NOMO-1 (cell line): Measurements from ENCODE around the gene PRPF31.
A peak's percentile ranks its signal among the peaks of the same experiment; 100 is the strongest.
"Not testable (repeated sequence)": the region's sequence is repeated elsewhere in the genome, so short reads cannot be mapped to it uniquely, and the experiment has no call there.

Source experiments
- DNase-seq, 2 experiments: peaks; one replicate each; lab custom pipeline; 2025; ENCODE audit not compliant: unreplicated experiment in 2 of 2; lab: John Stamatoyannopoulos, UW

The PRPF31 gene

DNA sequence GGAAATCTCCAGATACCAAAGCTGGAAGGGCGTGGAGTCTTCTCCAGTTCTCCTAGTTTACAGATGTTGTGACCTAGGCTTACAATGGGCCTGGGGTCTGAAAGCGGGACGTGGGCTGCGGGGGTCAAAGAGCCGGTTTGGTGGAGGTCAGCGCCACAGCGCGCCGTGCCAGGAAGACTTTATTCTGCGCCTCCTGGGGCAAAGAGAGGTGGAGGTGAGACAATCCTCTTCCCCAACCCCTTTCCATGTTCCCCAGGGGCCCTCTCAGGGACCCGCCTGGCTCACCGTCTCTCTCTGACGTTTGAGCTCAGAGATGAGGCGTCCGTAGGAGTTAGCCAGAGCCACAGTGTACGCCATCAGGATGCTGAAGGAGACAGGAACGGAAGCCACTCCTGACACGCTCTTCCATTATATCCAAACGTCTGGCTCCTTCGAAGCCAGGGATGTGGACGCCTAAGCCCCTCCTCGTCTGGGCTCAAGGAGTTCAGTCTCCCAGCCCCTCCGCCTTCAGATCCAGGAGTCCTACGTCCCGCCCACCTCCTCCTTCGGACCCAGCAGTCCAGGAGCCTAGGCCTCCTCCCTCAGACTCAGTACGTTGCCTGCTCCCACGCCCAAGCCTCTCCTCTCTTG, 44.7 kb downstream of the PRPF31 start:
- DNase-seq: peak in 1 of 2 experiments; percentile 19

- no peak for DNase-seq
Measured at GRCh38 chr19:54160854-54161253, 45.3 kb downstream of the PRPF31 start.

DNA sequence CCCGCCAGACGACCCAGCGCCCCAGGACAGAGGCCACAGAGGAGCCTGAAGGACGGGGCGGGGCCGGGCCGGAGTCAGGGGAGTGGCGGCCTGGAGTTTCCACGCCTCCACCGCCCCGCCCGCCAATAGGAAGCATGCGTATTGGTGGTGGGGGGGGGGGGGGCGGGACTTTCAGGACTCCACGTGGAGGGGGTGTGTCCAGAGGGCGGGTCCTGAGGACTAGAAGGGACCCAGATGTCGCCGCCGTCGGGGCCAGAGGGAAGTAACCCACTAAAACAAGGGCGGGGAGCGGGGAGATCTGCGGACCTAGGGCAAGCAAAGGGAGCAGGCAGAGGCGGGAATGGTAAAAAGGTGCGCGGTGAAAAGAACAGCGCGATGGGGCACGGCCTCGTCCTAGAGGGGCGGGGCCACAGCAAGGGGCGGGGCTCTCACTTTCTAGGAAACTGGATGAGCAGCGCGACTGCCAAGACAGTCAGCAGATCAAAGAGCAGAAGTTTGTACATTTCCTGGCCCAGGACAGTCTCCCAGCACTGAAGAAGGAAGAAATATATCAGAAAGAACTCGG, 46.8 kb downstream of the PRPF31 start:
- DNase-seq: peak; percentile 93 to 94

GRCh38 chr19:54162884-54163283, 47.3 kb downstream of the PRPF31 start:
- no peak for DNase-seq

- no peak for DNase-seq
Measured at GRCh38 chr19:54164369-54165068, 49.0 kb downstream of the PRPF31 start.

GRCh38 chr19:54165222-54165621, 49.7 kb downstream of the PRPF31 start:
- DNase-seq: no peak

DNA sequence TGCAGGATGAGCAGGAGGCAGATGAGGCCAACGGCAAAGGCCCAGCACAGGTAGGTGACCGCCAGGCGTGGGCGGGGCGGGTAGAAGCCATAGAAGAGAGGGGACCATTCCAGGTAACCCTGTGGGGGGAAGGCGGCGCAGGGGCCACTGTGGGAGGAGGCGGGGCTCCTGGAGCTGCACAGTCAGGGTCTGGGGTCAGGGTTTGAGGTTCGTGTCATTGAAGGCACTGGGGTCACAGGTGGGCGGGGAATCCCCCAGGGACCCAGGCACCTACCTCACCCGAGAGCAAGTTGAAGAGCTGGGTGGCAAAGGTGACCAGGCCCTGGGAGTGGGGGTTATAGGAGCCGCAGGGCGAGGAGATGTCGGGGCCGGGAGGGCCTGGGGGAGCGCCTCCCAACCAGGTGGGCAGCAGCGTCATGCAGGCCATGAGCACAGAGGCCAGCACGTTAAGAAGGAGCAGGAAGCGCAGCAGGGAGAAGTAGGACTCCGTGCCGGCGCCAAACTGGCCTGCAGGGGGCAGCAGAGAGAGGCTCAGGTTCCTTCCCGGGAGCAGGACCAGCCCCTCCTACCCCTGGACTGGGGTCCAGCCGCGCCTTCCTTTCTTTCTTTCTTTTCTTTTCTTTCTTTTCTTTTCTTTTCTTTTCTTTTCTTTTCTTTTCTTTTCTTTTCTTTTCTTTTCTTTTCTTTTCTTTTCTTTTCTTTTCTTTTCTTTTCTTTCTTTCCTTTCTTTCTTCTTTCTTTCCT, 52.8 kb downstream of the PRPF31 start:
- peak; percentile 77 to 84 for DNase-seq

GRCh38 chr19:54169149-54169740, 53.7 kb downstream of the PRPF31 start:
- no peak for DNase-seq

- DNase-seq: not testable (repeated sequence)
Measured at GRCh38 chr19:54171736-54172431, 56.3 kb downstream of the PRPF31 start.

- no peak for DNase-seq
Measured at GRCh38 chr19:54172471-54173358, 57.2 kb downstream of the PRPF31 start, which contains the start of gene TMC4. TSS of gene TMC4 (minus strand) at chr19:54173160. CDS start at chr19:54173117, 43 bp downstream.

- DNase-seq: no peak
Measured at GRCh38 chr19:54173359-54173699, 57.8 kb downstream of the PRPF31 start.

DNA sequence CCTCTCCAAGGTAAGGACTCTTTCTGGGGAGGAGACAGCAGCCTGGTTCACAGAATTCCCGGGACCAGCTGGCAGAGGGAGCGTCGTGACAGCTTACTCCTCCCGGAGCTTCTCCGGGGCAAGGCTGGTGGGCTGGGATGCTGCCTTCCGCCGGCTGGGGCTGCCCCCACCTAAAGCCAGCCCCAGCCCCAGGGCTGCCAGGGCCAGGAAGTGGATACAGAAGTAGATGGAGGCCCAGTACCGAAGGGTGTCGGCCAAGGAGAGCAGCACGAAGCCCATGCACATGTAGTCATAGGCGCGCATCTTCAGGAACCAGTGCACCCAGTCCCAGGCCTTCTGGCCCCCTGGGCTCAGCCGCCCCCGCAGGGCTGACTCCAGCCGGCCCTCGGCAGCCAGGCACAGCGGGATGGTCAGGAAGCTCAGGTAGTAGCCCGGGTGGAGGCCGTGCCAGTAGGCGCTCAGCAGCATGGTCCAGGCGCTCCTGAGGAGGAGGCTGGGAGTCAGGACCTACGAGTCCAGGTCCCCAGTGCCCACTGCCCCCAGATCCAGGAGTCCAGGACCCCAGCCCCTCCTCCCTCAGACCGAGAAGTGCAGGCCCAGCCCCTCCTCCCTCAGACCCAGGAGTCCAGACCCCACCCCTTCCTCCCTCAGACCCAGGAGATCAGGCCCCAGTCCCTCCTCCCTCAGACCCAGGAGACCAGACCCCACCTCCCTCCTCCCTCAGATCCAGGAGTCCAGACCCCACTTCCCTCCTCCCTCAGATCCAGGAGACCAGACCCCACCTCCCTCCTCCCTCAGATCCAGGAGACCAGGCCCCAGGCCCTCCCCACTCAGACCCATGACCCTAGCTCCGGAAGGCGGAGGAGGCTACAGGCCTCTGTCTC, 58.6 kb downstream of the PRPF31 start:
- no peak for DNase-seq

- DNase-seq: no peak
Measured at GRCh38 chr19:54178581-54179261, 63.2 kb downstream of the PRPF31 start.

DNA sequence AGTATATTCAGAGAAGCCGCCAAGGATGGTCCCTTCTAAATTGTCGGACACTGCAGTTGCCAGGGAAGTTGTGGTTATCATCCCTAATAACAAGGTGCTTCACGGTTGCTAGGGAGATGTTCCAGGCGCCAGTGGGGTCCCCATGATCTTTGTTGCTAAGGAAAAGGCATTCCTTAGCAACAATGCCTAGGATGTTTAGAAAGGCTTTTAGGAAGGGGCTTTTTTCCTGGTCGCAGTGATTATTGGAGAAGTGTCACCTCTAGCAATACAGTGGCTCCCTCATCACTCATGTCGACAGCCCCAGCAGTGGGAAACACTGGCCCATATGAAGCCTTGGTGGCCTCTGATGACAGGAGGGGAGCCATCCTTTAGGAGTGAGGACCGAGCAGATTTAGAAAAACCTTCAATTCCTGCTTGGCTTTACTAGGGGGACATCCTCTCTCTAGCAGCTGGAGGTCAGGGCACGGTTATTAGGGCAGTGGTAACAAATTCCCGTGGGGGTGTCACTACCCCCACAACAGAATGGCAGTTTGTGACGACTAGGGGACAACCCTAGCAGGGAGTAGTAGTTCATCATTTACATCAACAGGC, 63.8 kb downstream of the PRPF31 start:
- no peak for DNase-seq

DNA sequence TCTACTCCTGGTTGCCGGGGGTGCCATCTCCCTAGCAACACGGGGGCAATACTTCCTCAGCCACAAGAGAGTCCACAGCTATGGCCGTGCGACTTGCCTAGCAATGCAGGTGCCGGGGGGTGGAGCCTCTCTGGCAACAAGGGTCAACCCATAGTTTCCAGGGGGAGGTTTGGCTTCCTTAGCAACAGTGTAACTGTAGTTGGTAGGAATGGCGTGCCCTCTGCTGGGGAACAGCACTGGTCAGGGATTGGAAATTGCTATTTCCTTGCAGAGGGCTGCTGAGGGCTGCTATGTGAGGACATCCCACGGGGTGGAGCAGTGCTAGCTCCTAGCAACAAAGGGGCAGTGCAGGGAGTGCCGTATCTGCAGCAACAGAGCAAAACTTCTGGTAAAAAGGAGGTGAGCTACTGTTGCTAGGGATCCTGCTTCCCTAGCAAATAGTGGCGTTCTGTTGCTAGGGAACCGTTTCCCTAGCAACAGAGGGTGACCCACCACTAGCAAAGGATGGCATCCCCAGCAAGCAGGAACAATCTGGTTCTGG, 64.4 kb downstream of the PRPF31 start:
- no peak for DNase-seq

DNA sequence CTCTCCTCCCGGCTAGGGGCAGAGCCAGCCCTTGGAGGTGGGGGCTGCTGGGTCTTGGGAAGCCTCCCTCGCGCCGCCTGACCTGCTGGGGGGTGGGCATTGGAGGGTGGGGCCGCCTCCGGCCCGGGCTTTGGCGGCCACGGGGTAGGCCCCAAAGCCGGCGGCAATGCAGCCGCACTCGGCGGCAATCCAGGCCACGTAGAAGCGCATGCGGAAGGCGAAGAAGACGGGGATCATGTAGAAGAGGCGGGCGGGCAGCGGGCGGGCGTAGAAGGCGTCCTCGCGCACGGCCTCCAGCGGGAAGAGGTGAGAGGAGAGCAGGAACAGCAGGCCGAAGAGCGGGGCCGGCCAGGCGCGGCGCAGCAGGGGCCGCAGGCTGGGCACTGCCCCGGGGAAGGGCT, 65.1 kb downstream of the PRPF31 start:
- no peak for DNase-seq
